NCI-H2227 (cell line): Measurements from ENCODE around the gene HYAL2.
"Not testable (repeated sequence)": the region's sequence is repeated elsewhere in the genome, so short reads cannot be mapped to it uniquely, and the experiment has no call there.

ENCODE experiments used
- DNase-seq: peaks from one replicate; lab custom pipeline; 2025; ENCODE audit not compliant: unreplicated experiment; lab: John Stamatoyannopoulos, UW

HYAL2 gene

DNA sequence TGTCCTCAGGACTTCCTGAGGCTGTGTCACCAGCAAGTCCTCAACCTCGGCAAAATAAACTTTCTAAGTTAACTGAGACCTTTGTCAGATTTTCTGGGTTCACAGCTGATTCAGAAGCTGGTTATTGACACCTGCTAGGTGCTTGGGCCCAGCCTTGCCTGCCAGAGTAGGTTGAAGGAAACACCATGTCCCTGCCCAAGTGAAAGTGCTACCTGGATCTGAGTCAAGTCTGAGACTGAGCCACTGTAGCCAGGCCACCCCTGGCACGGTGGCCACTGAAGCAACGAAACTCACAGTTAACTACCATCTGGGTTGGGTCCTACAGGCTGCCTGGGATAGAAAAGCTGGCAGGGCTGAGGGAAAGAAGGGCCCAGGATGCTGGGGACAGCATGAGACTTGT, 8.2 kb downstream of the HYAL2 start:
- DNase-seq, result no peak

DNA sequence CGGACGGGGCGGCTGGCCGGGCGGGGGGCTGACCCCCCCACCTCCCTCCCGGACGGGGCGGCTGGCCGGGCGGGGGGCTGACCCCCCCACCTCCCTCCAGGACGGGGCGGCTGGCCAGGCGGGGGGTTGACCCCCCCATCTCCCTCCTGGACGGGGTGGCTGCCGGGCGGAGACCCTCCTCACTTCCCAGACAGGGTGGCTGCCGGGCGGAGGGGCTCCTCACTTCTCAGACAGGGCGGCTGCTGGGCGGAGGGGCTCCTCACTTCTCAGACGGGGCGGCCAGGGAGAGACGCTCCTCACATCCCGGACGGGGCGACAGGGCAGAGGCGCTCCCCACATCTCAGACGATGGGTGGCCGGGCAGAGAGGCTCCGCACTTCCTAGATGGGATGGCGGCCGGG, 10.5 kb downstream of the HYAL2 start:
- not testable (repeated sequence) for DNase-seq

DNA sequence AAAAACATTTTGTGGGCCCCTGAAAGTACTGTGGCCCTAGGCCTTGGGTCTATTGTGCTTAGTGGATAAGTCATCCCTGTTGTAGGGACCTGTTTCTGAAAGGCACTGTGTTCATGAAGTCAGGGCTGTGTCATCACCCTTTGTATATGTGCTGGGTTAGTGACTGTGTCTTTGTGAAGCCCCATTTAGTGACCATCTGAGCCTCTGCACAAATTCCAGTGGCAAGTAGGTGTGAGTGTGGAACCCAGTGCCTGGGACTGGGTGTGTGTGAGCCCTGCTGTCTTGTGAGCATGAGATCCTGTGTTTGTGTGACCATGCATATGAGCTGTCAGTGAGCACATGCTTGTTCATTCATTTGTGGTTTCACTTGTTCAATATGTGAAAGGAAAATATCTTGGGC, 17.9 kb downstream of the HYAL2 start:
- DNase-seq, result no peak

DNA sequence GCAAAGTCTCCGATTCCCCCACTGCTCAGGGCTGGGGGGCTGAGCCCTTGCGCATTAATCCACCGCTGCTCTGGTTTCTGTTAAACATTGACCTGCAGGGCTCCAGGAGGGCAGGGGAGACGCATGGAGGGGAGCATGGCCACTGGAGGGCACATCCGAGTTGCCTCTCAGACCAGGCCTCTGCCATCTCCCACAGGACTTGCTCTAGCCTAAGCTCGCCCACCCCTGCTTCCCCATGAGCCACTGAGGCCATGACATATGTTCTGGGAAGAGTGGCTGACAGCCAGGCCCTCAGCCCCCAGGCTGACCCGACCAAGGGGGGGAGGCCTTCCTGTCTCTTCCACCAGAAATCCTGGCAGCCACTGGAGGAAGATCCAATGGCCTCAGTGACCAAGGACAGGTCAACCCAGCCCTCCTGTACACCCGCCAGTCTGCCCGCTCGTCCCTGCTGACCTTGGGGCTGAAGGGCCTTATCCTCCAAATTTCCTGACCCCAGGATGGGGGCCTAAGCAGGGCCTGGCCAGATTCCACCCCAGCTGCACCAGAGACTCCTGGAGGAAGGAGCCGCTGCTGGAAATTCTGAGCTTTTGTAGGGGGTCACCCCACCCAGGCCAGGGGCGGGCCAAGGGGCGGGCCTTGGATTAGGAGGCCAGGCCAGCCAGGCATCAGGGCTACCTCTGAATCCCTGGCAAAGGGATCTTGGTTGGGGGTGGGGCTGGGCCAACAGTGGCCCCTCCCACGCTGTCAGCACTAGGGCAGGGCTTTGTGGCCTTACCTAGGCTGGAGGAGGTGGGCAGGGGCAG, 19.3 kb downstream of the HYAL2 start, which contains the start of gene HYAL1:
HYAL1 (minus strand) TSS at position 562 of the 803 bp plus-strand sequence. CDS start 618 bp downstream, outside the sequence.
- DNase-seq, result no peak

DNA sequence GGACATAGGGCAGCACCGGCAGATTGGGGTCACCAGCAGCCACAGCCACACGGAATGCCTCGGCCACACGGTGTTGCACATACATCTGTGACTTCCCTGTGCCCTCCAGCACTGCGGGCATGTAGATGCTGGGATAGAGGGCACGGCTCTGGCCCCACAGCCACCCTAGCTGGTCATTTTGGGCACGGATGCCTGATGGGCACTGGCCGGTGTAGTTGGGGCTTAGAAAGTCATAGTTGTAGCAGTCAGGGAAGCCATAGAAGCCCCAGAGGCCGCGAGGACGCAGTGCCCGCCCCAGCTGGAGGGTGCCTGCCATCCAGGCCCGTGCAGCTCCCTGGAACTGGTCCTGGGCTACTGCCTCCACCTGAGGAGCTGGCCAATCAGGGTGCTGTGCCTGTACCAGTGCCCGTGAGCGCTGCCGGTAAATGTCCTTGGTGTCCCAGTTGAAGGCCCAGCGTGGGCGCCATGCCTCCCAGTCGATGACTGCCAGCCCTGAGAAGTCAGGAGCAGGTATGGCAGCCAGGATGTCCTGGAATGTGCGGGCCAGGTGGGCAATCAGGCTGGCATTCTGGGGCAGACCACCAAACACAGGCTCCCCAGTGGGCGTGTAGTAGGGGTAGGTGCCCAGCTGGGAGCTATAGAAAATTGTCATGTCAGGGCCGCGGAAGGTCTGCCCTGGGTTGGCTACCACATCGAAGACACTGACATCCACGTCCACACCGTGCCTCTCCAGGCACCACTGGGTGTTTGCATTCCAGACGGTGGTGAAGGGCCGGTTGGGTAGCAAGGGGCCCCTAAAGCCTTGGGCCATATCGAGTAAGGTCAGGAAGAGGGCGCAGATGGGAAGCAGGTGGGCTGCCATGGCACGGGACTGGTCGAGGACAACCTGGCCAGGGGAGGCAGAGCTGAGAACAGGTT, 20.2 kb downstream of the HYAL2 start:
- DNase-seq, result no peak

DNA sequence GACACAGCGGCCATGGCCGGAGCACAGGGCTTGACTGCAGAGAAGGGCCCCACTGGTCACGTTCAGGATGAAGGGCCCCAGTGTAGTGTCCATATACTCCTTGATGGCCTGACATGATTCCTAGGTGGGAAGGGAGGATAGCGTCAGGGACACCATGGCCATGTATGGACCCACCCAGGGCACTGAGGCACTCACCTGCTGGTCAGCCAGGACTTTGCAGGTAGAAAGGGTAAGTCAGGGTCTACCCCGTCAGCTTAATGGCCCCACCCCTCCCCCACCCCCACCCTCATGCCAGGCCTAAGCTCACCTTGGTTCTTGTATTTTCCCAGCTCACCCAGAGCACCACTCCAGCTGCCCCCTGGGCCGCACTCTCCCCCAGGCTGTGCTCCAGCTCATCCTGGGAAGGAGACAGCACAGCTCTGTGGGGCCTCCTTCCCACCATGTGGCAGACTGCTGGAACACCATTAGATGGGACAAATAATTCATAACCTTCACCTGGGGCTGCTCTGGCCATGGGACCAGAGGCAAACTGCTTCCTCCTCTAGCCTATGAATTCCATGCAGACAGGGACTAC, 21.8 kb downstream of the HYAL2 start:
- no peak for DNase-seq

DNA sequence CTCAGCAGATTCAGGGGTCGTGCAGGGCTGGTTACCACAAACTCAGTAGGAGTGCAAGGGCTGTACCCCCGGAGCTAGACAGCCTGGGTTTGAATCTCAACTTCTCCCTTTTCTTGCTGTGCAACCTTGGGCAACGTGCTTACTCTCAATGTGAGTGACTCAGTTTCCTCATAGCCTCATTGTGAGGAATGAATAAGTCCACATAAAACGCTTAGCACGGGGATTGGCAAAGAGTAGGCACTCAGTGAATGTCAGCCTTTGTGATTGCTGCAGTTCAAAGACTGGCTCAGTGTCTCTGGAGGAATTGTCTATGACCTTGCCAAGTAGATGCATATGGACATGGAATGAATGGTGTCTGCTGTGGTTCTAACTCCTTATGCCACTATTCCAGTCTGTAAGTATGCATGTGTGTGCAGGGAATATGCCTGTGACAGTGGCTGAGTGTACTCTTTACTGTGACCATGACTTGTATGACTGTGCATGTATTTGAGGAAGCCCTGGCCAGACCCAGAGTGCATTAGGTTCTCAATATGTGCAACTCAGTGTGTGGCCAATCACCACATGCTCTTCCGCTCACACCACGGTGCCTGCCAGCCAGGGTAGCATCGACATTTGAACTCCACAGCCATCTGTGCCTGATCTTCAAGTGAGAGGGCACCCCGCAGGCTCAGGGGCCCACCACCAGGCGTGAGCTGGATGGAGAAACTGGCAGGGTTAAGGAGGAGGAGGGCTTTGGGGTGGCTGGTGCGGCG, 22.4 kb downstream of the HYAL2 start:
- no peak for DNase-seq

DNA sequence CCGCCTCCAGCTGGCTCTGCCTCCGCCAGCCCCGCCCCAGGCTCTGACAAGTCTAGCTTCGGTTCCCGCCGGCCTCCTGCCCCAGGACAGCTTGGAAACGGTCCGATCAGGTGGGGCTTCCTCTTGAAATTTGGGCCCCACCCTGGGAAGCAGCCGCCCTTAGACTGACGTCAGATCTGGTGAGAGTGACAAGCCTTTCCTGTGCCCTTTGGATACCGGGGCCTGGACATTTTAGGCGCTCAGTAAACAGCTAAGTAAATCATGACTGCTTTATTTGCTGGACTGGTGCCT, 23.0 kb downstream of the HYAL2 start:
- no peak for DNase-seq

DNA sequence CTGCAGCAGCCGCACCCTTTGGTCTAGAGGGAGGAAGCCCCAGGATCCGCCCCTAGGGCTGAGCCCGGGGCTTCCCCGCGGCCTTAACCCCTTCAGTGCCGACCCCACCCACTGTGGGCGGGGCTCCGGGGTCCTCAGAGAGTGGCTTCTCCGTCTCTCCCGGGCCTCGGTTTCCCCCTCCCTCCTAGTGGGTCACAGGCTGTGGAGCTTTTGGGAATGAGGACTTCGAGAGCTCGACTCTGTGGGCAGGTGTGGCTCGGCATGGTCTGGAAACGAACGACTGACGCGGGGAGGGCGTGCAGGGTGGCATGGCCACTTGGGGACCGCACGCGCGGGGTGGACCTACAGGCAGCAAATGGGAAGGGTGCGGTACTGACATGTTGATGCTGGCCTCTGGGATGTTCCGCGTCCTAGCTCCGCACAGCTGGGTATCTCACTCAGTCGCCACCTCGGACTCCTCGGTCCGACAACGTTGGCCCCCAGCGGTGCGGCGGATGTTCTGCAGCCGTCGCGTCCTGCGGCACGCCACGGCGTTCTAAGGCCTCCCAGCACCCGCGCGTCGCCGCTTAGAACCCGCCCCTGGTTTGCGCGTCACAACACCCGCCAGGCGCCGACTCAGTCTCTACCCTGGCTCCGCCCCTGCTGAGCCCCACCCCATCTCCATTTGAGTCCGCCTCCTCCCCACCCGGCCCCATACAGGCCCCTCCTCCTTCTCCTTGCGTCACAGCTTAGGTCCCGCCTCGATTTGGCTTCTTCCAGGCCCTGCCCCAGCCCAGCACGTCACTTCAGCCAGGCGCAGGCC, 23.5 kb downstream of the HYAL2 start, which contains the start of the genes HYAL3 and NAA80:
HYAL3 (minus strand) TSS at position 570 of the 802 bp plus-strand sequence. CDS start 3,803 bp downstream, outside the sequence.
NAA80 (minus strand) TSS at position 570 of the 802 bp plus-strand sequence. CDS start 1,942 bp downstream, outside the sequence.
- peak; percentile 97 for DNase-seq

DNA sequence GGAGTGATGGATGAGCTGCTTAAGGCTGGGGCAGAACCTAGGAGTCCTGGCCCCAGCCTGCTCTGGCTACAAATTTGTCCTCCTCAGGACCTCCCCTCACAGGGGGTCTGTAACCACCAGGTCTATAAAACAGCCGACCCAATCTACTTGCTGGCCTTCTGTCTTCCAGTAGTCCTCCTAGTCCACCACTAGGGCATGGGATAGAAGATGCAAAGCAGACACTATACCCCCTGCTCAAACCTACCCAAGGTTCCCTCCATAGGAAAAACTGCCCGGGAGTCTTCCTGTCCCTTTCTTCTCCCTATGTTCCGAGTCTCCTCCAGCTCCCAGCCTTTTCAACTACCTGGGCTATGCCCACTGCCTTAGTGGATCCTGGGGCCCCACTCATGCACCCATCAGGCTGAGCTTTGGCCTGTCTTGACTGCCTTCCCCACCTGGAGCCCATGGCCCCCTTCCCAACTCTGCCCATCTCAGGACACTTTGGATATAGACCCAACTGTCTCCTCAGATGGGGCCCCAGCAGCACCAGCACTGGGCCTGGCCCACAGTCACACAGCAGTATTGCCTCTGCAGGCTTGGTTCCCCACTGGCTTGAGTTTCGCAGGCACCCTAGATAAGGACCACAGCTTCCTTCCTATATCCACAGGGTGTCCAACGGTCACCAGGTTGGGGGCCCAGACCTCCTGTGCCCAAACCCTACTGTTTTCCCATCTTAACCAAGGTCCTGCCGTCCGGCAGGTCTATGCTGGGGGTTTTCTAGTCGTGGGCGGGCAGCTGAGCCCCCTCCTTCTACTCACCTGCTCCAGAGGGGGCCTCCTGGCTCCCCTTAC, 24.4 kb downstream of the HYAL2 start:
- no peak for DNase-seq

DNA sequence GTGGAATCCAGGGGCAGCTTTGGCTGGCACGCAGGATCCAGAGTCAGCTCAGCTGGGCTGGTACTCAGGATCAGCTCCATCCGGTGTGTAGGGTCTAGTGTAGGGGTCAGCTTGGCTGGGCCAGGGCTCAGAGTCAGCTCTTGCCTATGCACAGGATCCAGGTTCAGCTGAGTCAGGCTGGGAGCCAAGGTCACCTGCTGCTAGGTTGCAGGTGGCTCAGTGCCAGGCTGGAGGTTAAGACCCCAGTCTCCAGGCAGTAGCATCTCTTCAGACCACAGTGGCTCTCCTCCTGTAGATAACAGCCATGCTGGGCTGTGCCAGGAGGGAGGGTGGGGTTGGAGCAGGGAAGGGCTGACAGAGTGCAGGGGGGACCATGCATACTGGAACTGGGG, 25.2 kb downstream of the HYAL2 start:
- no peak for DNase-seq

DNA sequence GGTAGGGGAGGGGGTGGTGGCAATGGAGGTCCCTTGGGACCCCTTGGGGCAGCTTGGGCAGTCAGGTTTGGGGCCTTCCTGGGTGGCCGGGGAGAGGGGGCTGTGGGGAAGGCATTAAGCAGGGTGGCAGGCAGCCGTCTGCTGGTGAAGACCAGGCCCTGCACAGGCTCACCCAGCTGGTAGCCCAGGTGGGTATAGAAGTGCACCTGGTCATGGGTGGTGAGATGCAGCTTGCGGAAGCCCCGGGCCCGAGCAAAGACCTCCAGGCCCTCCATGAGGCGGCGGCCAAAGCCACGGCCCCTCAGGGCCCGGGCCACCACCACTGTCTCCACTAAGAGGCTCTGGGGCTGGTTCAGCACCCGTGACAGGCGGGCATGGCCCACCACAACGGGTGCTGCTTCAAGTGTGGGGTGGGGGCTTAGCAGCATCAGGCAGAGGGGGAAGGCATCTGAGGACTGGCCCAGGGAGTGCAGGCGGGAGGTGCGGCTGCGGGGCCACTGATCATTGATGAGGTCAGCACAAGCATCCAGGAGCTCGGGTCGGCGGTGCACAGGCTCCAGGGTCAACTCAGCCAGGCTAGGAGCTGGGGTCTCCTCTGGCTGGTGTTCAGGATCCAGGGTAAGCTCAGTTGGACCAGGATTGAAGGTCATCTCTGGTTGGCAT, 25.7 kb downstream of the HYAL2 start:
- DNase-seq, result no peak

DNA sequence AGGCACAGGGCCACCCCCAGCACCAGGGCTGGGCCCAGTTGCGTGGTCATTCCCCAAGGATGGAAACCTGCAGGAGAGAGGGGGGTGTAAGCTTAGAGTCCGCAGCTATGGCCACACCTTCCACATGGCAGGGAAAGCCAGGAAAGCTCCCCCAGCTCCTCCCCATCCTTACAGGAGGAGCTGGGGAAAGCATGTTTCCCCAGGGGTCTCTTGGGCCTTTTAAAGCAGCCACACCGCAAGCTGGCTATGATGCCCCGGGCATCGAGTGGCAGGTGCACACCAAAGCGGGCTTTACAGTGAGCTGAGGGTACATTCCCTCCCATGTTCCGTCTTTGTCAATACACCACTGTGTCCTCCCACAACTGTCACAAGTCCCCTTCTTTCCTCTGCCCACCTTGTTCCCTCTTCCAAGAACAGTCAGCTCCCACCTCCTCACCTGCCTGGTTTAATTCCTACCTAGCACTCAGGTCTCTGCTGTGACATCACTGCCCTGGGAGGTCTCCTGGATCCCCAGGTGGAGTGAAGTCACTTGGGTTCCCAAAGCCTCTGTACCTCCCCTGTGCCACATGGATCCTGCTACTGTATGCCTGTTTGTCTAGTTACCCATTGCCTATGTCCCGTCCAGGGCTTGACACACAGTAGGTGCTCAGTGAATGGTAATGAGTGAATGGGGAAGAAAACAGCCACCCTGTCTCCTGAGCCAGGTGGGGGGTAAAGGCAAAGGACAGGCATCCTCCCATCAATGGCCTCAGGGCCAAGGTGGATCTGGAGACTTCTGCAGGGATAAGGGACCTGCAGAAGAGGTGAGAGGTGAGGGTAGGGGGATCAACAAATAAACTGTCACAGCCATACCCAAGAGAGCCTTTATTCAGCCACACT, 26.8 kb downstream of the HYAL2 start:
- DNase-seq, result no peak

DNA sequence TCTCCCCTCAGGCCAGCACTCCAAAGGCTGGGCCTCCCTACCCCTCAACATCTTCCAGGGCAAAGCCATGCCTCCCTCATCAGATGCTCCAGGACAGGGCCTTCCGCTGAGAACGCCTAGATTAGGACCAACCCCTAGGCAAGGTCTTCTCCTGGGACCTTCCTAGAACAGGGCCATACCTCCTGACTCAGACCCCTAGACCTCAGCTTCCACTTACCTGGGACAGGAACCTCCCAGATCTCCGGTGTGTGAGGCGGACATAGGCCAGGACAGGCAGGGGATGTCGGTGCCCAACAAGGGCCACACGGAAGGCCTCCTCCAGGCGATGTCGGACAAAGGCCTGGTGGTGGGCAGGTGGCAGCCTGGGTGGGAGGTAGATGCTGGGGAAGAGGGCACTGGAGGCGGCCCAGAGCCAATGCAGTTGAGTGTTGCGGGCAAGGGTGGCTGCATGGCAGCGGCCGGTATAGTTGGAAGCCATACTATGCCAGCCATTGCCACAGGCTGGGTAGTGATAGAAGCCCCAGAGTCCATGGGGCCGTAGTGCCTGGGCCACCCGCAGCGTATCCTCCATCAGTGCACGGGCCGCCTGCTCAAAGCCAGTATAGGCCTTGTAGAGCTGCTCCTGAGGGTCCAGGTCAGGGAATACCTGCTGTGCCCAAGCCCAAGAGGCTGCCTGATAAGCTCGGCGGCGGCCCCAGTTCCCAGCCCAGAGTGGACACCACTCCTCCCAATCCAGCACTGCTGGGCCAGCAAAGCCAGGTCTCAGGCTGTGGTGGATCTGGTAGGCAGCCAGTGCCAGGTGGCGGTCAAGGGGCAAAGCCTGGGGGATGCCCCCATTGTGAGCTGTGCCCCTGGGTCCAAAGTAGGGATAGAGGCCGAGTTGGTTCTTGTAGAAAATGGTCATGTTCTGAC, 27.8 kb downstream of the HYAL2 start:
- no peak for DNase-seq

DNA sequence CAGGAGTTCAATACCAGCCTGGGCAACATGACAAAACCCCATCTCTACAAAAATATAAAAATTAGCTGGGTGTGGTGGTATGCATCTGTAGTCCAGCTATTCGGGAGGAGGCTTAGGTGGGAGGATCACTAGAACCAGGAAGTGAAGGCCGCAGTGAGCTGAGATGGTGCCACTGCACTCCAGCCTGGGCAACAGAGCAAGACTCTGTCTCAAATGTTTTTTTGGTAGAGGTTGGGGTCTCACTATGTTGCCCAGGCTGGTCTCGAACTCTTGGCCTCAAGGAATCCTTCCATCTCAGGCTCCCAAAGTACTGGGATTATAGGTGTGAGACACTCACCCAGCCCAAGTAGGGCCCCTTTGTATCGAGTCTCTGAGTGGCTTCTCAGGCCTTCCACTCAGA, 28.5 kb downstream of the HYAL2 start:
- no peak for DNase-seq

DNA sequence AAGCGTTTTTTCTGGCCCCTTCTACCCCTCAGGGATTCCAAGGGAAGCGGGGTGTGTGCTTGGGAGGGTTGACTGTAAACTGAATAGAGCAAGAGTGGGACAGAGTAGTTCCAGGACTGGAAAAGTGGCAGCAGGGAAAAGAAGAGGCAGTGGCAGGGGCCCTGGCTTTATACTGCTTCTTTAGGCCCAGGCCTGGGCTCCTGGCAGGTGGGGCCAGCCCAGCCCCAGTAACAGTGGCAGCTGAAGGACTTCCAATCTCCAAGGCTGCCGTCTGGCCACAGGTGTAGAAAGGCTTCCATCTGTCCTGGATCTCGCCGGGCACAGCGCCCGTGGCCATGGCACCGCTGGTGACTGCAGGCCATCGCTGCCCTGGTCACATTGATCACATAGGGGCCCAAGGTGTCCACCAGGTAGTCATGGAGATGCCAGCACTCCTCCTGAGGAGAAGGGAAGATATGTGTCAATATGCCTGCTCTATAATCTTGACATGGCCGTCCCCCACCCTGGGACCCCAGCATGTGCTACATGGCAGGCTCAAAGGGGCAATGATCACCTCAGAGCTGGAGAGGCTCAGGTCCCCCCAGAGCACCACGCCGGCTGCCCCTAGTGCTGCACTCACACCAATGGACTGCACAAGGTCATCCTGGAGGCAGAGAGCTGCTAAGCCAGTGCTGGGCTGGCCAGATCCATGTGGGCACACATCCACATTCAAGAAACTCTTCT, 29.3 kb downstream of the HYAL2 start:
- no peak for DNase-seq
